CD4-positive, alpha-beta T cell (primary cell): ENCODE data around the gene TTLL9. TPM values are rescaled to one million over a fixed set of nuclear protein-coding genes. Genes with fewer than 3 reads are reported as not detected.

Experiments used
- ATAC-seq: fragments of 200-7000 bp; cut with Tn5 transposase; one replicate; pipeline ENCODE4 v1.10.0; 2022; ENCODE audit warnings: mild to moderate bottlenecking; ENCODE audit not compliant: poor library complexity
- CTCF ChIA-PET: fragments of 350-600 bp; sonication (Branson Sonifier 250); formaldehyde crosslinking; loops from one replicate; lab custom pipeline; 2021; ENCODE audit warnings: antibody characterized with exemption, inconsistent platforms; lab: Charles Lee
- POLR2A ChIA-PET: fragments of 350-600 bp; sonication (Branson Sonifier 250); formaldehyde crosslinking; loops from one replicate; lab custom pipeline; 2021; ENCODE audit warnings: antibody characterized with exemption, inconsistent platforms; lab: Charles Lee
- DNase-seq, 14 experiments: peaks; one replicate each; pipeline ENCODE4 v3.0.0-alpha.2; 2013 to 2020; ENCODE audit warnings: mixed read lengths in 2 of 14
- H3K27ac ChIP-seq, 2 donors: one replicate each; pipeline versions ENCODE4 v1.5.1 to v1.7.0; 2013; ENCODE audit warnings: low read length in 2 of 2, low read depth in 1 of 2, mild to moderate bottlenecking in 1 of 2
- H3K27me3 ChIP-seq, 2 experiments: 1 replicate in 1 of 2; 2 replicates in 1 of 2; pipeline versions ENCODE4 v1.6.1 to v1.7.0; 2013; ENCODE audit warnings: low read length in 2 of 2, control low read depth in 1 of 2, mild to moderate bottlenecking in 1 of 2, moderate library complexity in 1 of 2; ENCODE audit not compliant: insufficient read depth in 2 of 2, control insufficient read depth in 1 of 2
- H3K36me3 ChIP-seq: one replicate; pipeline ENCODE4 v1.6.1; 2013; ENCODE audit warnings: low read length, control low read depth; ENCODE audit not compliant: insufficient read depth
- H3K4me1 ChIP-seq: one replicate; pipeline ENCODE4 v1.6.1; 2013; ENCODE audit warnings: low read length, control low read depth; ENCODE audit not compliant: insufficient read depth
- H3K4me3 ChIP-seq: one replicate; pipeline ENCODE4 v1.5.1; 2013; ENCODE audit warnings: mild to moderate bottlenecking, low read length, moderate library complexity
- H3K9me3 ChIP-seq, 2 experiments: 1 replicate in 1 of 2; 2 replicates in 1 of 2; pipeline versions ENCODE4 v1.6.1 to v1.7.0; 2013; ENCODE audit warnings: low read length in 2 of 2, mild to moderate bottlenecking in 2 of 2, control low read depth in 1 of 2, moderate library complexity in 1 of 2; ENCODE audit not compliant: control insufficient read depth in 1 of 2, insufficient read depth in 1 of 2
- H3K27ac Mint-ChIP-seq: one replicate; pipeline ENCODE4 v1.8.0; 2020; ENCODE audit warnings: mixed read lengths
- H3K27me3 Mint-ChIP-seq: one replicate; pipeline ENCODE4 v1.8.0; 2021; ENCODE audit warnings: mixed read lengths
- H3K36me3 Mint-ChIP-seq: one replicate; pipeline ENCODE4 v1.8.0; 2021; ENCODE audit warnings: low read depth, mixed read lengths
- H3K4me1 Mint-ChIP-seq: one replicate; pipeline ENCODE4 v1.8.0; 2021; ENCODE audit warnings: low read depth, mixed read lengths
- H3K4me3 Mint-ChIP-seq: one replicate; pipeline ENCODE4 v1.8.0; 2020; ENCODE audit warnings: mild to moderate bottlenecking, mixed read lengths
- H3K9me3 Mint-ChIP-seq: one replicate; pipeline ENCODE4 v1.8.0; 2020; ENCODE audit warnings: mixed read lengths
- intact Hi-C, 2 experiments: fragments of 100-400 bp; cut with DNase I in 1 of 2; cut with micrococcal nuclease in 1 of 2; formaldehyde crosslinking; loops; one replicate each; pipeline versions ENCODE4 v1.15.1 to v1.9.0; 2023 to 2025; cut with DNase I, micrococcal nuclease
- total RNA-seq, 174 experiments: library from RNA in 2 of 174; stranded (reverse) in 2 of 174; gene quantifications; one replicate each; pipeline ENCODE4 v1.2.3 and lab custom pipeline; 2021 to 2026
- TF ChIP-seq, protein P1 (sequence below): fragments of 200-600 bp; IDR thresholded peaks from one replicate; pipeline ENCODE4 v1.8.0; 2022; ENCODE audit warnings: antibody characterized with exemption, mild to moderate bottlenecking

Gene TTLL9
- total RNA-seq, 2 experiments from 2014 or later, result not detected

DNA sequence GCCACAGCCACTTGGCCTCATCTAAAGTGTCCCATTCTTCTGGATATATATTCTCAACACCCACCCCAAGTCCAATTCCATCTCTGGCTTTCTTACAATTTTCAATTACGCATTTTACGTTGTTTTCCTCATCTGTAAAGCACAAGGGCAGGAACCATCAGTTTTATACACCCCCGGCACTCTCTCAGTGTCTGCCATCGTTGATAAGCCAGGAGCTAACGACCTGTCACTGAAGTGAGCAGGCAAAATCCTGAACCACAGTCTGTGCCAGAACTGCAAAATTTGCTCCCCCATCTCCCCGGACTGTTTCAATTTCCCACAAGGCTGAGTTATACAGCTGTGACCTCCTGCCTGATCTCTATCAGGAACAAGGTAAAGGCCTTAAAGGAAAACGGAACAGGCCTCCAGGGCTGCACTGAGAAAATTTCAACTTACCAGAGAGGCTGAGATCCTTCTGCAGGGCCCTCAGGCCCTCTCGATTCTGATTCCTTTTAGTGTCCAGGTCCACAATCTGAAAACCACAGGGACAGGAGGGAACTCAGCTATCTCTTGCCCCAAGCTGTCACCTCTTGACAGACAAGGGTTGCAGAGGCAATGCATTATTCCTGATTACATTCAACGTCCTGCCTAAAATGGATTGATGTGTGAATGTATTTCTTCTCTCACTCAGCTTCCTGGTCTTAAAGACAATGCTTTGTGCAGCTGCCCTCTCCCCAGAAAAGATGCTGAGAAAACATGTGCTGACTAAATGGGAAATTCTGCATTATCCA is 79.6 kb downstream of the TTLL9 start:
- Histone ChIP-seq H3K4me3 (no peak overlapping the region), H3K27me3 (no peaks in the 10 kb centered on the region), H3K4me1 (peaks cover 26% of the 10 kb centered on the region), H3K36me3 (peaks cover 47% of the 10 kb centered on the region), H3K9me3 (no peaks in the 10 kb centered on the region), H3K27ac (no peak overlapping the region)
- Mint-ChIP-seq H3K4me3 (peak overlapping the region; percentile 98), H3K4me1 (peaks cover 35% of the 10 kb centered on the region), H3K27me3 (peaks cover 9% of the 10 kb centered on the region), H3K36me3 (peaks cover 61% of the 10 kb centered on the region), H3K27ac (peak overlapping the region; percentile 84), H3K9me3 (no peaks in the 10 kb centered on the region)
- intact Hi-C loops, result loop anchor here in 1 of 2 experiments (5.0 to 10.0 kb wide), 2 partner anchors 257 to 1715 kb away; partner anchors contain the start of genes ACTL10, C20orf144, PLAGL2 and POFUT1
- no peak for DNase-seq
- ChIA-PET CTCF (interaction anchor here (1.4 kb wide), 1 partner anchor 18 kb away, joined by 4 read pairs; the partner anchor contains the start of gene XKR7), POLR2A (interaction anchor here (0.8 kb wide), 1 partner anchor 159 kb away, joined by 3 read pairs; the partner anchor contains the start of gene TM9SF4)
- TF ChIP-seq, protein P1, sequence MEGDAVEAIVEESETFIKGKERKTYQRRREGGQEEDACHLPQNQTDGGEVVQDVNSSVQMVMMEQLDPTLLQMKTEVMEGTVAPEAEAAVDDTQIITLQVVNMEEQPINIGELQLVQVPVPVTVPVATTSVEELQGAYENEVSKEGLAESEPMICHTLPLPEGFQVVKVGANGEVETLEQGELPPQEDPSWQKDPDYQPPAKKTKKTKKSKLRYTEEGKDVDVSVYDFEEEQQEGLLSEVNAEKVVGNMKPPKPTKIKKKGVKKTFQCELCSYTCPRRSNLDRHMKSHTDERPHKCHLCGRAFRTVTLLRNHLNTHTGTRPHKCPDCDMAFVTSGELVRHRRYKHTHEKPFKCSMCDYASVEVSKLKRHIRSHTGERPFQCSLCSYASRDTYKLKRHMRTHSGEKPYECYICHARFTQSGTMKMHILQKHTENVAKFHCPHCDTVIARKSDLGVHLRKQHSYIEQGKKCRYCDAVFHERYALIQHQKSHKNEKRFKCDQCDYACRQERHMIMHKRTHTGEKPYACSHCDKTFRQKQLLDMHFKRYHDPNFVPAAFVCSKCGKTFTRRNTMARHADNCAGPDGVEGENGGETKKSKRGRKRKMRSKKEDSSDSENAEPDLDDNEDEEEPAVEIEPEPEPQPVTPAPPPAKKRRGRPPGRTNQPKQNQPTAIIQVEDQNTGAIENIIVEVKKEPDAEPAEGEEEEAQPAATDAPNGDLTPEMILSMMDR, result no peak
- ATAC-seq, result no peak

DNA sequence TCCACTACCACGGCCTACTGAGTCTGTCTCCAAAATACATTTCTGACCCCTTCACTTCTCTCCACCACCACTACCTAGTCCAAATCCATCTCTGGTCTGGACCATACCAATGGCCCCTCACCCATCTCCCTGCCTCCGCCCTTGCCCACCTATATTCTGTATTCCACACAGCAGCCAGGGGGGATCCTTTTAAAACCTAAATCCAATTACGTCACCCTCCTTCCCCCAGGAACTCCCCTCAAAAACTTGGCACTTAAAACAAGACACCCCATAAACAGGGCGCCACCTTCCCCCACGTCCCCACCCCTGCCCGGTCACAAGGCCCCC is 80.7 kb downstream of the TTLL9 start:
- no peaks in the 10 kb centered on the region for H3K9me3 ChIP-seq
- H3K4me3 ChIP-seq, result peak overlapping the region; percentile 92
- Mint-ChIP-seq H3K9me3 (no peaks in the 10 kb centered on the region), H3K27me3 (peaks cover 18% of the 10 kb centered on the region), H3K27ac (peak overlapping the region; percentile 84), H3K4me3 (peak overlapping the region; percentile 98), H3K36me3 (peaks cover 52% of the 10 kb centered on the region), H3K4me1 (peaks cover 35% of the 10 kb centered on the region)
- peaks cover 0 to 4% of the 10 kb centered on the region in 2 experiments for H3K27me3 ChIP-seq
- ChIA-PET CTCF (interaction anchor here (0.5 to 2.3 kb wide), 5 partner anchors 14 to 164 kb away, joined by 3 to 23 read pairs (median 4); partner anchors contain the start of gene XKR7), POLR2A (interaction anchor here (1.0 to 1.6 kb wide), 3 partner anchors 72 to 158 kb away, joined by 3 to 5 read pairs (median 5); partner anchors contain the start of gene TM9SF4)
- no peak for ATAC-seq
- peak overlapping the region in 1 of 2 donors; percentile 10 for H3K27ac ChIP-seq
- H3K36me3 ChIP-seq, result peaks cover 36% of the 10 kb centered on the region
- H3K4me1 ChIP-seq, result peaks cover 26% of the 10 kb centered on the region
- no peak for DNase-seq
- intact Hi-C loops, result loop anchor here in 1 of 2 experiments (5.0 to 10.0 kb wide), 2 partner anchors 256 to 1714 kb away; partner anchors contain the start of genes ACTL10, C20orf144, PLAGL2 and POFUT1
- TF ChIP-seq, protein P1, result no peak

GRCh38 chr20:31951530-31952453 is 81.4 kb downstream of the TTLL9 start, which contains the start of gene PDRG1:
Gene PDRG1, minus strand, starts transcription at chr20:31952046. Its CDS starts 85 bp downstream, at chr20:31951961.
- peak within 1 kb of the TSS; percentile 98 for H3K4me3 Mint-ChIP-seq
- H3K9me3 Mint-ChIP-seq, result no peaks in the 10 kb centered on the region
- POLR2A ChIA-PET, result interaction anchor here (1.0 to 1.6 kb wide), 4 partner anchors 72 to 158 kb away, joined by 3 to 5 read pairs (median 4); partner anchors contain the start of gene TM9SF4
- H3K36me3 Mint-ChIP-seq, result peaks cover 46% of the 10 kb centered on the region
- H3K27me3 ChIP-seq, result peaks cover 0 to 6% of the 10 kb centered on the region in 2 experiments
- intact Hi-C loops, result loop anchor here (1.0 to 10.0 kb wide), 8 partner anchors 15 to 1713 kb away; partner anchors contain the start of genes ACTL10 (in 1 of the 2), C20orf144 (in 1 of the 2), PLAGL2 (in 1 of the 2) and POFUT1 (in 1 of the 2)
- peaks cover 35% of the 10 kb centered on the region for H3K4me1 Mint-ChIP-seq
- peak within 1 kb of the TSS in 1 of 2 donors; percentile 10 for H3K27ac ChIP-seq
- H3K27ac Mint-ChIP-seq, result peak within 1 kb of the TSS; percentile 84
- CTCF ChIA-PET, result interaction anchor here (0.5 to 2.3 kb wide), 15 partner anchors 10 to 164 kb away, joined by 3 to 23 read pairs (median 3); partner anchors contain the start of gene XKR7
- peak; percentile 99 for ATAC-seq
- TF ChIP-seq, protein P1, result peak; percentile 80
- H3K4me3 ChIP-seq, result peak within 1 kb of the TSS; percentile 92
- peak; percentile 93 to 99 (median 97) for DNase-seq
- peaks cover 26% of the 10 kb centered on the region for H3K4me1 ChIP-seq
- peaks cover 30% of the 10 kb centered on the region for H3K36me3 ChIP-seq
- peaks cover 20% of the 10 kb centered on the region for H3K27me3 Mint-ChIP-seq
- H3K9me3 ChIP-seq, result no peaks in the 10 kb centered on the region
